ENCODE measurements around the gene PDAP1. TPM values are rescaled to one million over a fixed set of nuclear protein-coding genes. Genes with fewer than 3 reads are reported as not detected.
"Not testable (repeated sequence)": the region's sequence is repeated elsewhere in the genome, so short reads cannot be mapped to it uniquely, and the experiment has no call there.

PDAP1 gene
- total and polyA plus RNA-seq, 7 experiments from 2014 or later, result 38.4 to 104 (median 43.4) TPM

DNA sequence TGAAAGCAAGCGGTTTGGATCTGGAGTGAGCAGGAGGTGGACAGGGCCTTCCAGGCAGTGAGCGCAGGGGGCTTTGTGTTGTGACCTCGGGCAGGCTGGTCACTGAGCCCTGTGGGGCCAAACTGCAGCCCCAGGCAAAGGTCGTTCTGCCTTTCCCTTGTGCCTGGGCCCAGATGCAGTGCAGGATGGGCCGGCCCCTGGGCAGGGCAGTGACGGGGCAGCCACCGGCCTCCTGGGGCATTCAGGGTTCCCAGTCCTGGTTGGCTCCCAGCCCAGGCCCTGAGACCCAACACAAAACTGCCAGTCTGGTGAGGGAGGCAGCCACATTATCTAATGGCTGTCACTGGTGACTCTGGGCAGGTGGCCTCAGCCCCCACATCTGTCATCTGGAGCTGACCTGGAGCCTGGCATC, 26.7 kb downstream of the PDAP1 start:
- ChIA-PET CTCF (interaction anchor here (0.8 kb wide), 1 partner anchor 18 kb away, joined by 3 read pairs; no protein-coding TSS in a partner anchor), POLR2A (interaction anchor here (0.9 to 3.2 kb wide), 2 partner anchors 11 to 26 kb away, joined by 3 to 15 read pairs; no protein-coding TSS in a partner anchor)
- Histone ChIP-seq H3K4me3 (ENCODE audit: low read length) (peak overlapping the region; percentile 36), H3K27ac (ENCODE audit: low read depth, low read length) (peak overlapping the region; percentile 96), H3K36me3 (ENCODE audit: control insufficient read depth in 2 of 3, insufficient read depth in 3 of 3, low read length in 3 of 3) (peaks cover 5 to 25% (median 13%) of the 10 kb centered on the region in 3 experiments), H3K27me3 (ENCODE audit: control insufficient read depth in 2 of 2, insufficient read depth in 2 of 2, low read length in 2 of 2) (no peaks in the 10 kb centered on the region), H3K9me3 (ENCODE audit: control insufficient read depth in 2 of 3, low read length in 3 of 3) (no peaks in the 10 kb centered on the region), H3K4me1 (ENCODE audit: control insufficient read depth in 2 of 2, insufficient read depth in 2 of 2, low read length in 2 of 2) (peaks cover 37 to 57% of the 10 kb centered on the region in 2 donors)
- Mint-ChIP-seq H3K4me1 (peaks cover 29 to 61% (median 54%) of the 10 kb centered on the region in 7 donors), H3K27ac (peak overlapping the region in 8 of 9 donors; percentile 88 to 99 (median 98)), H3K4me3 (peak overlapping the region in 8 of 10 donors; percentile 78 to 91 (median 85)), H3K27me3 (no peaks in the 10 kb centered on the region), H3K9me3 (peaks cover 0 to 1% (median 0%) of the 10 kb centered on the region in 11 donors), H3K36me3 (peaks cover 5 to 31% (median 8%) of the 10 kb centered on the region in 5 donors)
- ATAC-seq, result no peak
- intact Hi-C loops (cut with micrococcal nuclease), result loop anchor here (1.0 to 5.0 kb wide), 7 partner anchors 12 to 1231 kb away; partner anchors contain the start of genes BUD31 (in 2 of the 2), PDAP1 (in 2 of the 2), ARPC1A (in 1 of the 2) and MOSPD3 (in 1 of the 2)
- DNase-seq, result no peak

DNA sequence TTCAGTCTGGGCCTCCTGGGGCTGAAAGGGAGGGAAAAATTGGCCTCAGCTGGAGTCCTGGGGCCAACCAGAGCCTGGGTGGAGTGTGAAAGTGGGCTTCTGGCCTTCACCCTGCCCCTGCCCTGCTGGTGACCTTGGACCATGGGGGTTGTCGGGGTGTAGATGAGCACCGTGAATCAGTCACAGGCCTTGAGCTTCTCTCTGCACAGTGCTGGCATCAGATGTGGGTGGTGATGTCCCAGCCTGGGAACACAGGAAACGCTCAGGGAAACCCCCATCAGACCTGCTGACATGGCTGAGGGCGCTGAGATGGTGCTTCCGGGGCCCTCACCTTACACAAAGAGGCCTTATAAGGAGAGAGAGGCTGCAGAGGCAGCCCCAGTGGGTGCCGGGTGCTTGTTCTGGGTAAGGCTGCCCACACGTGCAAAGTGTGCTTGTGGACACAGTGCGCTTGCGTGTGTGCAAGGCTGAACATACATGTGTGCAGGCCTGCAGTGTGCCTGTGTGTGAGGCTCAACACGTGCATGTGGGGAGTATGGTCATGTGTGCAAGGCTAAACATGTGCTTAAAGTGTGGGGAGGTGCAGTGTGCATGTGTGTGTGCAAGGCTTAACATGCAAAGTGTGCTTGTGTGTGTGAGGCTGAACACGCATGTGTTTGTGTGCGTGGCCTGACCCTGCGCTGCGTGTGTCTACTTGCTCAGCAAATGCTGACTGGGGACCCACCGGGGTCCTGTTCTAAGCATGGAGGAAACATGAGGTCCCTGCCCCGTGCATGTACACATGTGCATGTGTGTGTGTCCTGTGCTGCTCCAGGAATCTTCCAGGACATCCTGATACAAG, 27.4 kb downstream of the PDAP1 start:
- DNase-seq, result peak; percentile 63 to 96 (median 93)
- ATAC-seq, result peak; percentile 89
- no peaks in the 10 kb centered on the region for H3K9me3 ChIP-seq (ENCODE audit: control insufficient read depth in 2 of 3, low read length in 3 of 3)
- intact Hi-C loops (cut with micrococcal nuclease), result loop anchor here (1.0 to 5.0 kb wide), 7 partner anchors 12 to 1232 kb away; partner anchors contain the start of genes BUD31 (in 2 of the 2), PDAP1 (in 2 of the 2), ARPC1A (in 1 of the 2) and MOSPD3 (in 1 of the 2)
- Mint-ChIP-seq H3K4me3 (peak overlapping the region; percentile 78 to 91 (median 84)), H3K27ac (peak overlapping the region; percentile 87 to 99 (median 98)), H3K9me3 (peaks cover 0 to 1% (median 0%) of the 10 kb centered on the region in 11 donors), H3K4me1 (peaks cover 29 to 67% (median 60%) of the 10 kb centered on the region in 7 donors), H3K27me3 (no peaks in the 10 kb centered on the region), H3K36me3 (peaks cover 5 to 32% (median 7%) of the 10 kb centered on the region in 5 donors)
- H3K36me3 ChIP-seq (ENCODE audit: control insufficient read depth in 2 of 3, insufficient read depth in 3 of 3, low read length in 3 of 3), result peaks cover 0 to 19% (median 9%) of the 10 kb centered on the region in 3 experiments
- CTCF ChIA-PET, result interaction anchor here (0.8 to 1.6 kb wide), 3 partner anchors 12 to 17 kb away, joined by 3 read pairs; no protein-coding TSS in a partner anchor
- peak overlapping the region; percentile 78 for H3K4me3 ChIP-seq (ENCODE audit: low read length)
- H3K4me1 ChIP-seq (ENCODE audit: control insufficient read depth in 2 of 2, insufficient read depth in 2 of 2, low read length in 2 of 2), result peaks cover 43 to 64% of the 10 kb centered on the region in 2 donors
- peak overlapping the region; percentile 96 for H3K27ac ChIP-seq (ENCODE audit: low read depth, low read length)
- POLR2A ChIA-PET, result interaction anchor here (1.0 to 3.2 kb wide), 8 partner anchors 9 to 27 kb away, joined by 4 to 25 read pairs (median 6); partner anchors contain the start of genes BUD31 and PDAP1
- H3K27me3 ChIP-seq (ENCODE audit: control insufficient read depth in 2 of 2, insufficient read depth in 2 of 2, low read length in 2 of 2), result no peaks in the 10 kb centered on the region

DNA sequence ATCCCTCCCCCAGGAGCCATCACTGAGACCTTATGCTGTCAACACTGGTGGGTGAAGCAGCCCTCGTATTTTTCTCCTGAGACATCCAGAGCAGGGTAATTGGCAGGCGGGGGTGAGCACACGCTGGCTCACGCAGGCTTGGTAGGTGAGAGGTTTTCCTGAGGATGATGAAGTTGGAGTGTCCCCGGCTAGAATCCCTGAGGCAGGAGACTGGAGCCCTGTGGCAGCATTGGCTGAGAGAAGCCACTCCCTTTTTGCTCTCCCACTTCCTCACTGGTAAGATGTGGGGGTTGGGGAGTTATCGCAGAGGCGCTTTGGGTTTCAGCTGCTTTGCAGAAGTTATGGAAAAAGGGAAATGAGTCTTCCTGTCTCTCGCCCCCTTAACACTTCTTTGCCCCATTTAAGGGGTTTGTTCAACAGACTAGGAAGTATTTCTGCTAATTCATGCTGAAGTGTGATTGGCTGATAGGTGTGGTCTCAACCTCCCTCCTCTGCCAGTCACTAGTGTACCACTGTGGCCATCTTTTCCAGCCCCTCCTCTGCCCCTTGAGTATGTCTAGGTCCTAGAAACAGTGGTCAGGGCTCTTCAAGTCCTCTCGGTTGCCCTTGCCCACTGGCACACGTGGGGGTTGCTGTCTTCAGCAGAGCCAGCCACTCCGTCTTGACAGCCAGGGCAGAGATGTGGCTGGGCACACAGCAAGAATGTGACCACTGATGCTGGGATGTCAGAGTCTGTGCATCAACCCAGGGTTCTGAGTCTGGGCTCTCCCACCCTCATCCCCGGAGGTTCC, 28.2 kb downstream of the PDAP1 start:
- DNase-seq (peak in 7 of 9 donors; percentile 21 to 37 (median 30)), ATAC-seq (peak; percentile 15)
- no peaks in the 10 kb centered on the region for H3K27me3 ChIP-seq (ENCODE audit: control insufficient read depth in 2 of 2, insufficient read depth in 2 of 2, low read length in 2 of 2)
- H3K27me3 Mint-ChIP-seq, result no peaks in the 10 kb centered on the region
- CTCF ChIA-PET, result interaction anchor here (1.0 to 1.6 kb wide), 2 partner anchors 11 to 13 kb away, joined by 3 read pairs; no protein-coding TSS in a partner anchor
- H3K27ac ChIP-seq (ENCODE audit: low read depth, low read length), result peak overlapping the region; percentile 96
- peaks cover 44 to 68% of the 10 kb centered on the region in 2 donors for H3K4me1 ChIP-seq (ENCODE audit: control insufficient read depth in 2 of 2, insufficient read depth in 2 of 2, low read length in 2 of 2)
- intact Hi-C loops (cut with micrococcal nuclease), result loop anchor here (2.0 to 5.0 kb wide), 4 partner anchors 55 to 1233 kb away; partner anchors contain the start of genes ARPC1A (in 1 of the 2) and MOSPD3 (in 1 of the 2)
- H3K36me3 Mint-ChIP-seq, result peaks cover 5 to 32% (median 7%) of the 10 kb centered on the region in 5 donors
- peak overlapping the region; percentile 78 for H3K4me3 ChIP-seq (ENCODE audit: low read length)
- peaks cover 0 to 1% (median 0%) of the 10 kb centered on the region in 11 donors for H3K9me3 Mint-ChIP-seq
- H3K9me3 ChIP-seq (ENCODE audit: control insufficient read depth in 2 of 3, low read length in 3 of 3), result no peaks in the 10 kb centered on the region
- peak overlapping the region; percentile 87 to 99 (median 98) for H3K27ac Mint-ChIP-seq
- peak overlapping the region; percentile 78 to 91 (median 84) for H3K4me3 Mint-ChIP-seq
- H3K4me1 Mint-ChIP-seq, result peaks cover 29 to 70% (median 60%) of the 10 kb centered on the region in 7 donors
- peaks cover 0 to 14% (median 9%) of the 10 kb centered on the region in 3 experiments for H3K36me3 ChIP-seq (ENCODE audit: control insufficient read depth in 2 of 3, insufficient read depth in 3 of 3, low read length in 3 of 3)
- POLR2A ChIA-PET, result interaction anchor here (0.9 to 1.7 kb wide), 10 partner anchors 8 to 120 kb away, joined by 3 to 25 read pairs (median 4); partner anchors contain the start of genes BUD31, PDAP1 and ZNF394

DNA sequence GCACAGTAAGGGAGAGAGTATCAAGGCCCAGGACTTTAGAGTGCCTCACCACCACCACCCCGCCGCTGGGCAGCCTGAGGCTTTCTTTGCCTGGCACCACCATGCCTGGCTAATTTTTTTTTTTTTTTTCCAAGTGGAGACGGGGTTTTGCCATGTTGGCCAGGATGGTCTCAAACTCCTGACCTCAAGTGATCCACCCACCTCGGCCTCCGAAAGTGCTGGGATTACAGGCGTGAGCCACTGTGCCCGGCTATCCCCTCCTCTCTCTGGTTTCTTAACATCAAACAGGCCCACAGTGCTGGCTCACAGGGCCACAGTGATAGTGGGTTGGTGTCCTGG, 28.7 kb downstream of the PDAP1 start:
- DNase-seq; H3K27me3 ChIP-seq (ENCODE audit: control insufficient read depth in 2 of 2, insufficient read depth in 2 of 2, low read length in 2 of 2); H3K9me3 Mint-ChIP-seq; H3K27me3 Mint-ChIP-seq; H3K9me3 ChIP-seq (ENCODE audit: control insufficient read depth in 2 of 3, low read length in 3 of 3); ATAC-seq: not testable (repeated sequence)
- peaks cover 44 to 68% of the 10 kb centered on the region in 2 donors for H3K4me1 ChIP-seq (ENCODE audit: control insufficient read depth in 2 of 2, insufficient read depth in 2 of 2, low read length in 2 of 2)
- Mint-ChIP-seq H3K27ac (peak overlapping the region; percentile 87 to 99 (median 98)), H3K4me3 (peak overlapping the region; percentile 78 to 91 (median 84)), H3K4me1 (peaks cover 29 to 69% (median 58%) of the 10 kb centered on the region in 7 donors), H3K36me3 (peaks cover 5 to 32% (median 7%) of the 10 kb centered on the region in 5 donors)
- peak overlapping the region; percentile 78 for H3K4me3 ChIP-seq (ENCODE audit: low read length)
- ChIA-PET POLR2A (interaction anchor here (0.8 to 6.5 kb wide), 7 partner anchors 13 to 1496 kb away, joined by 3 to 62 read pairs (median 4); partner anchors contain the start of genes BUD31, PDAP1, SRRT and ZNF394), CTCF (interaction anchor here (0.7 to 1.6 kb wide), 3 partner anchors 9 to 52 kb away, joined by 3 read pairs; no protein-coding TSS in a partner anchor)
- intact Hi-C loops (cut with micrococcal nuclease), result loop anchor here (2.0 to 5.0 kb wide), 4 partner anchors 55 to 1233 kb away; partner anchors contain the start of genes ARPC1A (in 1 of the 2) and MOSPD3 (in 1 of the 2)
- peak overlapping the region; percentile 96 for H3K27ac ChIP-seq (ENCODE audit: low read depth, low read length)
- H3K36me3 ChIP-seq (ENCODE audit: control insufficient read depth in 2 of 3, insufficient read depth in 3 of 3, low read length in 3 of 3), result peaks cover 0 to 20% (median 9%) of the 10 kb centered on the region in 3 experiments

DNA sequence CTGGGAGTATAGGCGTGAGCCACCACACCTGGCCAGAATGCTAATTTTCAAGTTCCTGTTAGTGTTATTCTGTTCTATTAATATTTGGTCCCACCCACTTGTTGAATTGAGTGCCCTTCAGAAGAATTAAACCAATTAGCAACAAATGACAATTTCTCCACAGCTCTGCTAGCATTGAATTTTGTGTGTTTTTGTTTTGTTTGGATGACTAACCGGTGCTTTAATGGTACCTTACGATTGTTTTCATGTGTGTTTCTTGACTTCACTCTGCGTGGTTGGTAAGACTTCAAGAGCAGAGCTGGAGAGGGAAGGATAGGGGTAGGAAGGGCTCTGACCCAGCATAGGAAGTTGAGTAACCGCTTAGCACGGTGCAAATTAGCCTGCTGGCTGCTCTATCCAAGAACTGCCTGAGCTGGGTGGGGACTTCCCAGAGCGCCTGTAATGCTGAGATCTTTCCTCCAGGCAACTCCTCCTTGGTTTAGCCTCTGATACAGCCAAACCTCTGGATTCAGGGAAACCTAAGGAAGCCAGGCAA, 29.3 kb downstream of the PDAP1 start:
- H3K9me3 Mint-ChIP-seq, result peaks cover 0 to 1% (median 0%) of the 10 kb centered on the region in 11 donors
- peak overlapping the region; percentile 78 to 91 (median 84) for H3K4me3 Mint-ChIP-seq
- peak in 8 of 9 donors; percentile 16 to 71 (median 37) for DNase-seq
- ATAC-seq, result peak; percentile 28
- Histone ChIP-seq H3K4me1 (ENCODE audit: control insufficient read depth in 2 of 2, insufficient read depth in 2 of 2, low read length in 2 of 2) (peaks cover 44 to 64% of the 10 kb centered on the region in 2 donors), H3K27ac (ENCODE audit: low read depth, low read length) (peak overlapping the region; percentile 96), H3K36me3 (ENCODE audit: control insufficient read depth in 2 of 3, insufficient read depth in 3 of 3, low read length in 3 of 3) (peaks cover 0 to 21% (median 9%) of the 10 kb centered on the region in 3 experiments), H3K4me3 (ENCODE audit: low read length) (peak overlapping the region; percentile 78), H3K27me3 (ENCODE audit: control insufficient read depth in 2 of 2, insufficient read depth in 2 of 2, low read length in 2 of 2) (no peaks in the 10 kb centered on the region), H3K9me3 (ENCODE audit: control insufficient read depth in 2 of 3, low read length in 3 of 3) (no peaks in the 10 kb centered on the region)
- ChIA-PET CTCF (interaction anchor here (0.7 to 0.8 kb wide), 2 partner anchors 8 to 52 kb away, joined by 3 read pairs; no protein-coding TSS in a partner anchor), POLR2A (interaction anchor here (0.7 to 6.5 kb wide), 6 partner anchors 29 to 1496 kb away, joined by 3 to 62 read pairs (median 4); partner anchors contain the start of genes BUD31, PDAP1, SRRT and ZNF394)
- intact Hi-C loops (cut with micrococcal nuclease), result no loop called here
- peak overlapping the region; percentile 87 to 99 (median 98) for H3K27ac Mint-ChIP-seq
- H3K36me3 Mint-ChIP-seq, result peaks cover 5 to 32% (median 7%) of the 10 kb centered on the region in 5 donors
- no peaks in the 10 kb centered on the region for H3K27me3 Mint-ChIP-seq
- H3K4me1 Mint-ChIP-seq, result peaks cover 29 to 64% (median 55%) of the 10 kb centered on the region in 7 donors
